Right cardiac atrium (tissue), 5 donors: ENCODE measurements around the gene CERS6. TPM values are rescaled to one million over a fixed set of nuclear protein-coding genes. Genes with fewer than 3 reads are reported as not detected.
A peak's percentile ranks its signal among the peaks of the same experiment; 100 is the strongest.

Experiments used
- ATAC-seq, 2 donors: fragments of 200-7000 bp; cut with Tn5 transposase; one replicate each; pipeline versions ENCODE4 v1.8.0 to v1.9.1; 2020; ENCODE audit warnings: moderate library complexity in 2 of 2, mild to moderate bottlenecking in 1 of 2
- DNase-seq, 3 donors: peaks; one replicate each; pipeline ENCODE4 v3.0.0-alpha.2; 2020
- H3K27ac ChIP-seq: one replicate; pipeline ENCODE4 v1.5.1; 2013; ENCODE audit warnings: mild to moderate bottlenecking, low read length, control low read depth, moderate library complexity
- H3K27me3 ChIP-seq: one replicate; pipeline ENCODE4 v1.6.1; 2013; ENCODE audit not compliant: control insufficient read depth, insufficient read depth
- H3K4me1 ChIP-seq: one replicate; pipeline ENCODE4 v1.6.1; 2013; ENCODE audit warnings: low read length; ENCODE audit not compliant: control insufficient read depth, insufficient read depth
- H3K4me3 ChIP-seq: one replicate; pipeline ENCODE4 v1.5.1; 2013; ENCODE audit warnings: low read length, control low read depth
- H3K9me3 ChIP-seq: one replicate; pipeline ENCODE4 v1.6.1; 2013; ENCODE audit warnings: low read length; ENCODE audit not compliant: control insufficient read depth
- WGBS: extraction: QIAGEN DNeasy Blood & Tissue Kit; methylation state at CpG from one replicate; pipeline ENCODE4 v1.1.7; 2013; 5-methylcytosine and 5-hydroxymethylcytosine counted together
- intact Hi-C, 4 donors: fragments of 100-400 bp; cut with DNase I; formaldehyde crosslinking; loops; one replicate each; pipeline versions ENCODE4 v1.11.0 to v1.14.0; 2022 to 2023
- polyA plus RNA-seq: library from polyadenylated mRNA; stranded (reverse); fragments of 200-250 nt; gene quantifications from one replicate; pipeline ENCODE4 v1.2.3, GENCODE V29; 2013
- total RNA-seq, 4 donors: library from RNA; stranded (reverse); fragmentation: NEBNext Ultra II Directional; extraction: Animal tissue kit (Norgen Biotek cat#: 25700); gene quantifications; one replicate each; pipeline ENCODE4 v1.2.1, GENCODE V29; 2021
- donor health status: healthy with polysubstance abuse.
- donor health status: DM: no; HTN: yes; CAD: no.
- donor health status: DM: no; HTN: no; CAD: no.
- donor health status: DM: no; HTN: yes; CAD: no; lungs with severe emphysema.
- donor health status: DM: yes; HTN: yes; CAD: no.

The CERS6 gene
- total and polyA plus RNA-seq, 5 donors = 25.6 to 71.5 (median 48.9) TPM

DNA sequence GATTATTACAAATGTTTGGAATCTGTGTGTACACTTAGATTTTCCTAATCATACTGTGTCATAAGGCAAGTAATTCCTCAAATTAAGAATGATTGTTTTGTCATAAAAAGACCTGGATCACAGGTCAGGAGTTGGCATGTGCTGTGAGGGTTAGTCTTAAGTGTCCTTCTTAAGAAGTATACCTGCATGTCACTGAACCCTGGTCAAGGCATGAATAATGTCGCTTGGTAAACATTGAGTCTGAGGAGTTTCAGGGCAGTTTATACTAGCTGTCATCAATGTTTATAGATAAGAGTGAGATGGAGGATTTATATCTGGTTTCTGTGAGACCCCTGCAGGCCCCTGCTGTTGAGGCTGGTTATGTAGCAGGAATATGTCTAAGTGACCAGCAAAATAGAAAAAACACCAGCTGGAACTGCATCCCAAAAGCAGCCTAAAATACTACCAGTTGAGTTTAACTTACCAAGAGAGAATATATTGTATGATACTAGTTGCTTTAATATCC lies 234.4 kb downstream of the CERS6 start:
- DNase-seq (no peak), ATAC-seq (no peak)
- WGBS = 86% methylated on average over 1 of the region's 1 CpG
- intact Hi-C loops = loop anchor here in 2 of 4 donors (5.0 to 10.0 kb wide), 2 partner anchors 343 to 346 kb away; no protein-coding TSS in a partner anchor
- H3K27ac ChIP-seq = no peak overlapping the region
- no peak overlapping the region for H3K4me3 ChIP-seq
- H3K27me3 ChIP-seq = no peaks in the 10 kb centered on the region
- no peaks in the 10 kb centered on the region for H3K9me3 ChIP-seq
- peaks cover 2% of the 10 kb centered on the region for H3K4me1 ChIP-seq

DNA sequence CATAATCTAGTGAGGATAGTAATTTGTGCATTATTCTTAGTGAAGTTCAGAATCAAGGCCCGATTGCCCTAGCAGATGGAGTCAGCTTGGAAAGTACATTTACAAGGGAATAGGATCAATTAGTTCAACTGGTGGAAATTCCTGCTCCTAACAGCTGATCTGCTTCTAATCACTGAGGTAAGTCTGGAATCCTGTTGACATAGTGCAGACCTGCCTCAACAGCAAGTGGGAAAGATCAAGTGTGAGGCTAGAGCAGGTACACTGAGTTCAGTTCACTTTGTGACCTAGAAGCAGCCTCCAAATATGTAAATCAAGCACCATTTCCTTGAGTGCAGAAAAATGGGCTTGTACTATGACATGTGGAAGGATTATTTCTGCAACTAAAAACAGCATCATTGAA lies 235.1 kb downstream of the CERS6 start:
- intact Hi-C loops = loop anchor here in 2 of 4 donors (5.0 to 10.0 kb wide), 2 partner anchors 344 to 346 kb away; no protein-coding TSS in a partner anchor

DNA sequence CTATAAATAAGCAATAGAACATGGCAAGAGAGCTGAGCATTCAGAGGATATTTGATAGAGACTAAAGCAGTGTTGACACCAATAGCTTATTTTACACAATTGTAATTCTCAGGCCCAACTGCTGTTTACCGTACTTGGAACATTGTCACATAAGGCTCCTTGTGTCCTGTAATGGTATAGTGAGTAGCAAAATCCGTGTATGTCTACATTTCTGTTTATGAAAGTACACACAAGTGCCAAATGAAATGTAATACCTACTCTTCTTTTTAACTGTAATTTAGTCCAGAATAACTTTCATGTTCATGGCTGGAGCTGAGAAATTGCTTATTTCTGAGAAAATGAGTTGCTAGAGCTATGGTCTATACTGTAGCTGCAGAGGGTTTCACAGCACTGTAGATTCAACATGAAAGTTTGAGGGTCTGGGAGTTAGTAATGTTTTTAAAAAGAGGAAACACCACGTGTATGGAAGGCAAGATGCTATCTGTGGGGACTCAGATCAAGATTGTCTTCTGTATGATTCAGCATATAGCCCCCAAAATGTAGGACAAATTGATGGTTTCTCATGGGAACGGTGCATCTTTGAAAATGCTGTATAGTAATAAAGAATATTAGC lies 236.2 kb downstream of the CERS6 start:
- no peak for DNase-seq
- intact Hi-C loops = loop anchor here in 2 of 4 donors (5.0 to 10.0 kb wide), 2 partner anchors 345 to 347 kb away; no protein-coding TSS in a partner anchor
- no peak for ATAC-seq
- WGBS = 83% methylated on average over 4 of the region's 4 CpGs
- H3K4me1 ChIP-seq = no peaks in the 10 kb centered on the region
- no peak overlapping the region for H3K27ac ChIP-seq
- no peaks in the 10 kb centered on the region for H3K9me3 ChIP-seq
- no peaks in the 10 kb centered on the region for H3K27me3 ChIP-seq
- no peak overlapping the region for H3K4me3 ChIP-seq

More for the DNA sequence above, 235.1 kb downstream of the CERS6 start:
- DNase-seq (no peak), ATAC-seq (no peak)
- 88% methylated on average over 1 of the region's 1 CpG for WGBS
- Histone ChIP-seq H3K27me3 (no peaks in the 10 kb centered on the region), H3K4me3 (no peak overlapping the region), H3K27ac (no peak overlapping the region), H3K4me1 (no peaks in the 10 kb centered on the region), H3K9me3 (no peaks in the 10 kb centered on the region)

DNA sequence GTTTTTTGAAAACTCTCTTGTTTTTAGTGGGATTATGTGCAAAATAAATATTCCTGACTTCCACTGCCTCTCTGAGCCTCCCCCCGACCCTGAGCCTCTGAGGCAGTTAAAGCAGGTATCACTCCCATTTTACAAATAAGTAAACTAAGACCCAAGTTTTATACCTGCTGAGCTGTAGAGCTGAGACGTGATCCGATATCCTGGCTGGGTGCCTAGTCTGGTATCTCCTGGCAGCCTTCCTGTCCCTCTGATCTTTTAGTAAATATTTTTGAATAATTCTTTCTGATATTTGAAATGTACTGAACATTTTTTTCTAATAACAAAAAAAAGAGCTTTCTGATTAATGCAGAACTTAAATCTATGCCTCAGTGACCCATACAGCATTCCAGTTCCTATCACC lies 238.1 kb downstream of the CERS6 start:
- DNase-seq = peak in 1 of 3 donors; percentile 36
- Histone ChIP-seq H3K4me3 (no peak overlapping the region), H3K9me3 (no peaks in the 10 kb centered on the region), H3K27ac (no peak overlapping the region), H3K4me1 (no peaks in the 10 kb centered on the region), H3K27me3 (no peaks in the 10 kb centered on the region)
- ATAC-seq = no peak
- intact Hi-C loops = loop anchor here in 2 of 4 donors (5.0 to 10.0 kb wide), 2 partner anchors 347 to 349 kb away; no protein-coding TSS in a partner anchor
- 64% methylated on average over 3 of the region's 3 CpGs for WGBS

DNA sequence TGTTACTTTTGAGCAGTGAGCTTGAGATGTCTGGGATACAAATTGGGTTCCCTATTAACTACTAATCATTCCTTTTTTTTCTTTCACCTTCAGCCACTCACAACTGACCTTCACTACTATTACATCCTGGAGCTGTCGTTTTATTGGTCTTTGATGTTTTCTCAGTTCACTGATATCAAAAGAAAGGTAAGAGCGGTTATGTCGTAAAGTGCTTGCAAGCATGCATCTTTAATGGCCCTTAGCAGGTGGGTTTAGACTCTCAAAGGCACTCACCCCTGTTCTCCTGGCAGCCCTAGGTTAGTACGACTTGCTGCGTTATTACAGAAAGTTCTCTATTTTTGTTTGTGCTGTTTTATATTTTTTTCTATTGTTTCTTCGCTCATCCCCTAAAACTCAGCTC lies 238.8 kb downstream of the CERS6 start:
- Histone ChIP-seq H3K4me3 (no peak overlapping the region), H3K27ac (no peak overlapping the region), H3K4me1 (no peaks in the 10 kb centered on the region), H3K27me3 (no peaks in the 10 kb centered on the region), H3K9me3 (no peaks in the 10 kb centered on the region)
- WGBS = 90% methylated on average over 6 of the region's 6 CpGs
- intact Hi-C loops = loop anchor here in 3 of 4 donors (5.0 to 10.0 kb wide), 2 partner anchors 348 to 350 kb away; no protein-coding TSS in a partner anchor
- DNase-seq = no peak
- ATAC-seq = no peak

DNA sequence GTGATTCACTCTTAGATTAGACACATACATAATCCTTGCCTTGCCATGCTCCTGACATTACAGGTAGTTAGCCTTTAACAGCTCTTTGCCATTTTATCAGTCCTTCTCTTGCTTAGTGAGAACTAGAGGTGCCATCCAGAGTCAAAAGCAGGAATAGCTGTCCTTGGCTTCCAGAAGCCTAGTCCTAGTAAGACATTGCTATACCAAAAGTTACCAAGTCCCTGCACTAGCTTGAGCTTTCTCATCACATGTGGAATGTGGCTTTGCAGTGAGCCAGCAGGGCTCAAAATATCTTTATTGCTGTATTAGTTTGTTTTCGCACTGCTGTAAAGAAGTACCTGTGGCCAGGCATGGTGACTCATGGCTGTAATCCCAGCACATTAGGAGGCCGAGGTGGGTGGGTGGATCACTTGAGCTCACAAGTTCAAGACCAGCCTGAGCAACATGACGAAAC lies 241.6 kb downstream of the CERS6 start:
- 95% methylated on average over 3 of the region's 3 CpGs for WGBS
- intact Hi-C loops = loop anchor here in 2 of 4 donors (5.0 to 10.0 kb wide), 2 partner anchors 350 to 353 kb away; no protein-coding TSS in a partner anchor
- H3K27ac ChIP-seq = no peak overlapping the region

DNA sequence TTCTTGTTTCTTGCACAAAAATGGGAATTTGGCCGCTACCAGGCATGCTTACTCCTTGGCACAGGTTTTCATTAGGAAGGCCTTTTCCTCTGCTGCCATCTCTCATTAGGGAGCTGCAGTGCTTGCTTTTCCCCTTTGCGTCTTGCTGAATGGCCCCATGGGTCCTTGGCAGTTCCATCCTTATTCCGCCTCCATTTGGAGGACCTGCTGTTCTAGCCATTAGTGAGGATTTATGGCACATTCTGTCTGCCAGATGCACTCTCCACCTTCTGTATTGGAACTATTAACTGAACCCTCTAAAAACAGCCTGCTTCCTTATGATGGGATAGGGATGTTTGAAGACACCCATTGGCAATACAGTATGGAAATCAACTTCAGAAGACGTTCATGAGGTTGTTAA lies 242.9 kb downstream of the CERS6 start:
- ATAC-seq = no peak
- Histone ChIP-seq H3K9me3 (no peaks in the 10 kb centered on the region), H3K4me1 (peaks cover 3% of the 10 kb centered on the region), H3K27ac (no peak overlapping the region), H3K27me3 (no peaks in the 10 kb centered on the region), H3K4me3 (no peak overlapping the region)
- 96% methylated on average over 4 of the region's 4 CpGs for WGBS
- intact Hi-C loops = loop anchor here in 2 of 4 donors (5.0 to 10.0 kb wide), 2 partner anchors 352 to 354 kb away; no protein-coding TSS in a partner anchor
- no peak for DNase-seq

More for the DNA sequence above, 241.6 kb downstream of the CERS6 start:
- DNase-seq (no peak), ATAC-seq (no peak)
- Histone ChIP-seq H3K4me3 (no peak overlapping the region), H3K9me3 (no peaks in the 10 kb centered on the region), H3K4me1 (peaks cover 3% of the 10 kb centered on the region), H3K27me3 (no peaks in the 10 kb centered on the region)

DNA sequence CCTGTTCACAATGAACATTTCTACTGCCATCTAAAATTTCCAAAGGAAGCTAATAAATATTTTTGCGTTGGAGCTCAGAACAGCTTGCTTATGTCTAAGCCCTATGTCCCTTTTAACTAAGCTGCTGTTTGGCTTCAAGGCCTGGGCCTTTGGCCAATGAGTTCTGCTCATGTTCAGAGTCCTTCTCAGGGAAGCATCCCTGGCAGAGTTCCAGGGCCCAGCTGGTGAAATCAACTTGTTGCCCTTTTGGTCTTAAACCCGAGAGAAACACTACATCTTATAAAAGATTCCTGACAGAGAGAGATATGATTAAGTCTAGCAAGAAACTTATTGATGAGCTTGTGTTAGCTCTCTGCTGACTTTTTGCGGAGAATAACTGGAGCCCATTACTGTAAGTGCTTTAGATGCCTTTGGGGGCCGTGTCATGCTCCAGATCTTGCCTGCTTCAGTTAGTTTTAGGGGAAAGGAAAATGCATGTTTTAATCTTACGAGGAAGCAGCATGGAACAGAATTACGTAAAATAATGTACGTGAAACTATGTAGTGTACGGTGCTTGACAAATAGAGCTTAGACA lies 243.9 kb downstream of the CERS6 start:
- 58% methylated on average over 8 of the region's 8 CpGs for WGBS
- no peak overlapping the region for H3K4me3 ChIP-seq
- peaks cover 3% of the 10 kb centered on the region for H3K4me1 ChIP-seq
- peak; percentile 81 to 94 (median 92) for DNase-seq
- intact Hi-C loops = loop anchor here in 2 of 4 donors (5.0 to 10.0 kb wide), 2 partner anchors 353 to 355 kb away; no protein-coding TSS in a partner anchor
- H3K27ac ChIP-seq = peak overlapping the region; percentile 25
- H3K9me3 ChIP-seq = no peaks in the 10 kb centered on the region
- no peaks in the 10 kb centered on the region for H3K27me3 ChIP-seq
- peak; percentile 62 to 72 for ATAC-seq

DNA sequence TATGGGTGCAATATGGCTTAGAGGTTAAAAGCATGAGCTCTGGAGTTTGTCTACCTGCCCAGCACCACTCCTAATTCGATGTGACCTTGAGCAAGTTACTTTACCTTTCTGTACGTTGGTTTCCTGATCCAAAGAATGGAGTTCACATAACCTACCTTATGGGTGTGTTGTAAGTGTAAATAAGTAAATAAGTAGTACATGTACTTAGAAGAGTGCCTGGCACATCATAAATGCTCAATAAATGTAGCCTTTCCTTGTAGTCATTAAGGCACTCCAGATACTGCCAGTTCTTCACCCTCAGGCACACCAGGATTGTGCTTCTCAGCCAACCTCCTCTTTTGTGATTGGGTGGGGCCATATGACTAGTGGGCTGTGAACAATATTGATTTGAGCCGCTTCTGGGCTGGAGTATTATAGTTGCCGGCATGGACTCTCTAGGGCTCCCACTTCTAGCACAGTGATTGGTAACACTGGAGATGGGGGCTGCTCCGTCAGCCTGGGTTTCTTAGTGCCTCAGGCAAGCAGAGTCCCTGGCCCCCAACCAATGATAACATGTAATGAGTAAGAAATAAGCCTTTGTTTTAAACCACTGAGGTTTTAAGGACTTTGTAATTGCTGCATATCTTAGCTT lies 244.7 kb downstream of the CERS6 start:
- 81% methylated on average over 5 of the region's 5 CpGs for WGBS
- no peak for DNase-seq
- Histone ChIP-seq H3K9me3 (no peaks in the 10 kb centered on the region), H3K27ac (no peak overlapping the region), H3K4me1 (peaks cover 3% of the 10 kb centered on the region), H3K27me3 (no peaks in the 10 kb centered on the region), H3K4me3 (no peak overlapping the region)
- ATAC-seq = peak; percentile 44 to 47
- intact Hi-C loops = no loop called here

DNA sequence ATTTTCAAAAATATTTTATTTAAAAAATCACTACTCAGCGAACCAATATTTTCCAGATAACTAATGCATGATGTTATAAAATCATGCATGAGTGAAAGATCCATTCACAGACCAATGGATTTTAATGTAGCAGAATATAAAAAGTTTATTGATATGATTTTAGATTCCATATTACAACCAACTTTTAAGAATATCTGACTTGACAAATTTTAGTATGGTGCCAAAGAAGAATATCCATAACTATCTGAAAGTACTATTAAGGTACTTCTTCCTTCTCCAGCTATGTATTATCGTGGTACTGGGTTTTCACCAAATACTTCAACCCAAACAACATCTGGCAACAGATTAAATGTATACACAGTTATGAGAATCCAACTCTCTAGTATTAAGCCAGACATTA lies 246.5 kb downstream of the CERS6 start:
- 97% methylated on average over 2 of the region's 2 CpGs for WGBS

More for the DNA sequence above, 246.5 kb downstream of the CERS6 start:
- ATAC-seq (no peak), DNase-seq (no peak)
- intact Hi-C loops = no loop called here
- no peaks in the 10 kb centered on the region for H3K9me3 ChIP-seq
- peaks cover 3% of the 10 kb centered on the region for H3K4me1 ChIP-seq
- no peaks in the 10 kb centered on the region for H3K27me3 ChIP-seq
- no peak overlapping the region for H3K27ac ChIP-seq
- no peak overlapping the region for H3K4me3 ChIP-seq
